Activated T-cell treated with anti-CD3 and anti-CD28 coated beads, Interleukin-2, amount 50 U/mL, for 4 hours (primary cell): ENCODE measurements around the gene COL25A1. TPM values are rescaled to one million over a fixed set of nuclear protein-coding genes. Genes with fewer than 3 reads are reported as not detected.
"Not testable (repeated sequence)": the region's sequence is repeated elsewhere in the genome, so short reads cannot be mapped to it uniquely, and the experiment has no call there.

Experiments used
- ATAC-seq, 2 donors: fragments of 200-7000 bp; cut with Tn5 transposase; one replicate each; pipeline ENCODE4 v1.10.0; 2021
- DNase-seq: peaks from one replicate; pipeline ENCODE4 v3.0.0-alpha.2; 2020
- H3K27me3 Mint-ChIP-seq: one replicate; pipeline ENCODE4 v1.8.0; 2021; ENCODE audit warnings: low read depth, mixed read lengths
- H3K36me3 Mint-ChIP-seq: one replicate; pipeline ENCODE4 v1.8.0; 2022; ENCODE audit warnings: mixed read lengths; ENCODE audit not compliant: insufficient read depth
- H3K4me1 Mint-ChIP-seq: one replicate; pipeline ENCODE4 v1.8.0; 2021; ENCODE audit warnings: low read depth, mixed read lengths
- H3K4me3 Mint-ChIP-seq: one replicate; pipeline ENCODE4 v1.8.0; 2021; ENCODE audit warnings: mild to moderate bottlenecking, moderate library complexity, mixed read lengths
- H3K9me3 Mint-ChIP-seq: one replicate; pipeline ENCODE4 v1.8.0; 2021; ENCODE audit warnings: mixed read lengths
- total RNA-seq, 3 donors: library from RNA; stranded (reverse); gene quantifications; one replicate each; pipeline ENCODE4 v1.2.1, GENCODE V29; 2021

The COL25A1 gene
- total RNA-seq, 3 donors from 2014 or later = 0.05 TPM; not detected in 2

- Mint-ChIP-seq H3K36me3 (no peaks in the 10 kb centered on the region), H3K4me1 (no peaks in the 10 kb centered on the region), H3K9me3 (no peaks in the 10 kb centered on the region), H3K4me3 (no peak overlapping the region), H3K27me3 (peaks cover 3% of the 10 kb centered on the region)
- DNase-seq = no peak
- no peak for ATAC-seq
Observed at GRCh38 chr4:108885211-108885610, 417.2 kb downstream of the COL25A1 start.

DNA sequence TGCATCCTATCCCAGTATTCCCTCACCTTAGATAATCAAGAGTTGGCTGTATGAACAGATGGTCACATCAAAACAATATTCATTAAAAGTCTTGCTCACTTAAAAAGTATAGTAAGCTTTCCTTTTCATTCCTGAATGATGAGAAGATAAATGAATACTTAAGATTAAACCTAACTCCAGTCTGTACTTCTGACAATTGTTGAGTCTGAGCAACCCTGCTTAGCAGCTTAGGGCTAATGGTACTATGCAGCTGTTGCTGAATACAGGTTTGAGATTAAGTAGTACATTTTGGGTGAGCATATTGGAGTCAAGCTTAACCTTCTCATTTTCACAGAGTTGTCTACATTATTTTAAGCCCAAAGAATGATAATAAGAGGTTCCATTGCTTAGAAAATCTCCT lies 417.9 kb downstream of the COL25A1 start:
- Mint-ChIP-seq H3K9me3 (no peaks in the 10 kb centered on the region), H3K4me3 (no peak overlapping the region), H3K4me1 (no peaks in the 10 kb centered on the region), H3K27me3 (peaks cover 3% of the 10 kb centered on the region), H3K36me3 (no peaks in the 10 kb centered on the region)
- DNase-seq (no peak), ATAC-seq (no peak)

GRCh38 chr4:108881986-108882385 lies 420.5 kb downstream of the COL25A1 start:
- H3K36me3 Mint-ChIP-seq = no peaks in the 10 kb centered on the region
- no peaks in the 10 kb centered on the region for H3K9me3 Mint-ChIP-seq
- H3K4me1 Mint-ChIP-seq = no peaks in the 10 kb centered on the region
- DNase-seq (no peak), ATAC-seq (no peak)
- peaks cover 1% of the 10 kb centered on the region for H3K27me3 Mint-ChIP-seq
- H3K4me3 Mint-ChIP-seq = no peak overlapping the region

DNA sequence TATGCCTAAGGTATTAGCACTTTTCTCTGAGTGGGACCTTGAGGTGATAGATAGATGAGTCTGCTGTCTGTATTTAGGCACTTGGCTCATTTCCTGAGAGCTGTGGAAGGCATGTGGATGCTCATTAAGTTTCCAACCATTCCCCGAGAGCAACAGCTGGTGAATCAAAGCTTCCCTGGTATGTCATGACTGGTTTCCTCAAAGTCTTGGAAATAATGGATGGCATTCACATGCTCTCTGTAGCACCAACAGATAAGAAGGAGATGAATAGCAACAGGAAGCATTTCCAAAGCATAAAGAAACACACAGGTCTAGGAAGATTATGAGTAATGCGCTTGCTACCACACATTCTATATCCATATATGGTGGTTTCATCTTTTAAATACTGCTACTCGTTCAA lies 421.3 kb downstream of the COL25A1 start:
- Mint-ChIP-seq H3K36me3 (no peaks in the 10 kb centered on the region), H3K9me3 (no peaks in the 10 kb centered on the region), H3K4me3 (no peak overlapping the region), H3K4me1 (no peaks in the 10 kb centered on the region), H3K27me3 (no peaks in the 10 kb centered on the region)
- DNase-seq (no peak), ATAC-seq (no peak)

DNA sequence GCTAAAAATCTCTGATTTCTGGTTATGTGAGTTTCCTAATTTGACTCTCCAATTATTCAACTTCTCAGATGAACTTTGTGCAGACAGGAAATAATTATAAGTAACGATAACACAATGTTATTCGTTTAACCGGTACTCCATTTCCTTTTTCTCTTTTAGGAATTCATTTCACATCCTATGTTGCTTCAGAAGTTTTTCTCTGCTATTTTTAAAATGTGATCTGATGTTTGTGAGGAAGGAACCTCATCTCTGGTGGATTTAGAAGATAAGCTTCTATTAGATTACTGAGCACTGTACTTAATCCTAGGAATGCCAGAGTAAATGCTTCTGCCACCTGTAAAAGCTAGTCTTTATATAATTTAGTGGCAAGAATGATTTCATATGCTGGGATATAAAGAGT lies 423.7 kb downstream of the COL25A1 start:
- no peak for ATAC-seq
- no peaks in the 10 kb centered on the region for H3K27me3 Mint-ChIP-seq
- DNase-seq = no peak
- no peaks in the 10 kb centered on the region for H3K4me1 Mint-ChIP-seq
- no peaks in the 10 kb centered on the region for H3K36me3 Mint-ChIP-seq
- H3K4me3 Mint-ChIP-seq = no peak overlapping the region
- no peaks in the 10 kb centered on the region for H3K9me3 Mint-ChIP-seq

- no peaks in the 10 kb centered on the region for H3K36me3 Mint-ChIP-seq
- H3K27me3 Mint-ChIP-seq = no peaks in the 10 kb centered on the region
- DNase-seq = no peak
- H3K4me1 Mint-ChIP-seq = no peaks in the 10 kb centered on the region
- no peak overlapping the region for H3K4me3 Mint-ChIP-seq
- no peaks in the 10 kb centered on the region for H3K9me3 Mint-ChIP-seq
- no peak for ATAC-seq
Observed at GRCh38 chr4:108877821-108878220, 424.6 kb downstream of the COL25A1 start.

GRCh38 chr4:108874806-108875205 lies 427.7 kb downstream of the COL25A1 start:
- Mint-ChIP-seq H3K9me3 (no peaks in the 10 kb centered on the region), H3K4me3 (no peak overlapping the region), H3K36me3 (no peaks in the 10 kb centered on the region), H3K27me3 (no peaks in the 10 kb centered on the region), H3K4me1 (no peaks in the 10 kb centered on the region)
- ATAC-seq = no peak
- DNase-seq = no peak

- not testable (repeated sequence) for H3K27me3 Mint-ChIP-seq, H3K4me3 Mint-ChIP-seq, H3K9me3 Mint-ChIP-seq, ATAC-seq, H3K36me3 Mint-ChIP-seq, H3K4me1 Mint-ChIP-seq, DNase-seq
Observed at GRCh38 chr4:108869970-108870369, 432.5 kb downstream of the COL25A1 start.

GRCh38 chr4:108868606-108869227 lies 433.7 kb downstream of the COL25A1 start:
- DNase-seq = no peak
- Mint-ChIP-seq H3K4me1 (no peaks in the 10 kb centered on the region), H3K36me3 (no peaks in the 10 kb centered on the region), H3K27me3 (peaks cover 5% of the 10 kb centered on the region), H3K9me3 (no peaks in the 10 kb centered on the region), H3K4me3 (no peak overlapping the region)
- ATAC-seq = no peak

GRCh38 chr4:108867476-108867875 lies 435.0 kb downstream of the COL25A1 start:
- ATAC-seq = no peak
- no peak overlapping the region for H3K4me3 Mint-ChIP-seq
- H3K4me1 Mint-ChIP-seq = no peaks in the 10 kb centered on the region
- peaks cover 5% of the 10 kb centered on the region for H3K27me3 Mint-ChIP-seq
- DNase-seq = no peak
- no peaks in the 10 kb centered on the region for H3K9me3 Mint-ChIP-seq
- H3K36me3 Mint-ChIP-seq = no peaks in the 10 kb centered on the region

- Mint-ChIP-seq H3K4me1 (no peaks in the 10 kb centered on the region), H3K36me3 (no peaks in the 10 kb centered on the region), H3K9me3 (no peaks in the 10 kb centered on the region), H3K4me3 (no peak overlapping the region), H3K27me3 (no peaks in the 10 kb centered on the region)
- DNase-seq = no peak
- no peak for ATAC-seq
Observed at GRCh38 chr4:108861334-108861733, 441.1 kb downstream of the COL25A1 start.

- Mint-ChIP-seq H3K27me3 (no peaks in the 10 kb centered on the region), H3K4me1 (peaks cover 15% of the 10 kb centered on the region), H3K4me3 (no peak overlapping the region), H3K9me3 (no peaks in the 10 kb centered on the region), H3K36me3 (no peaks in the 10 kb centered on the region)
- no peak for ATAC-seq
- no peak for DNase-seq
Observed at GRCh38 chr4:108854786-108855185, 447.7 kb downstream of the COL25A1 start.

DNA sequence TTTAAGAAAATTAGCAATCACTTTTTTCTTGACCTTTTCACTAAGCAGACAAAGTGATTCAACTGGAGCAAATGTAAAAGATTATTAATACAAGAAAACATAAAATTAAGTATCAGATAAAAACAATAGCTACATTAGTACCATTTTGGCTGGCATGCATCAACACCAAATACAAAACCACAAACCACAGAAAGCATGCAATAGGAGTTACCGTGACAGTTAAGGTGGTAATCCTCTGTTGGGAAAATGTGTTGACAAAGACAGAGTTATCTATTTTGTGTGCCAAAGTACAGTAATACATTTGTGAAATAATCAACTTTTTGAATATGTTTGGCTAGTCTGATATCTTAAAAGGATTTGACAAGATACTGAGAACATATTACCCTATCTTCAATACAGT lies 449.8 kb downstream of the COL25A1 start:
- no peak for ATAC-seq

GRCh38 chr4:108851366-108851765 lies 451.1 kb downstream of the COL25A1 start:
- Mint-ChIP-seq H3K9me3 (no peaks in the 10 kb centered on the region), H3K27me3 (no peaks in the 10 kb centered on the region), H3K4me1 (peaks cover 19% of the 10 kb centered on the region), H3K4me3 (no peak overlapping the region), H3K36me3 (no peaks in the 10 kb centered on the region)
- ATAC-seq = no peak
- DNase-seq = no peak

More for the DNA sequence above, 449.8 kb downstream of the COL25A1 start:
- no peaks in the 10 kb centered on the region for H3K36me3 Mint-ChIP-seq
- H3K9me3 Mint-ChIP-seq = no peaks in the 10 kb centered on the region
- no peak for DNase-seq
- H3K4me1 Mint-ChIP-seq = peaks cover 19% of the 10 kb centered on the region
- no peaks in the 10 kb centered on the region for H3K27me3 Mint-ChIP-seq
- no peak overlapping the region for H3K4me3 Mint-ChIP-seq

DNA sequence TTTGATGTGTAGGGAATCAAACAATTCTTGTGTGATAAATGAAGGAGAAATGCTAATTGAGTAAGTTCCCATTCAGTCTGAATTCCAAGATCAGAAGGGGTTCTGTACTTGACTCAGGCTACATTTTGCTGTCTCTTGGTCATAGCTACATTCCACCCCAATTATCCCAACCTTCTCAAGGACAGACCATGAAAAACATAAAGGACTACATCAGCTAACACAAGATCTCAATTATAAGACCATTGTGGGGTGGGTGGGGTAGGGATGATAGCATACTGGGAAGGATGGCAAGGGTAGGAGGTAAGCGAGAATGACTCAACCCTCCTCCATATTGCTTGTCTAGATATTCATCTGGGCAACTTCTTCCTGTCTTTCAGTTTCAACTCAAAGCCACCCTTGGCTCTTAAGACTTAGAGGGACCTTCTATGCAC lies 452.2 kb downstream of the COL25A1 start:
- no peak overlapping the region for H3K4me3 Mint-ChIP-seq
- no peaks in the 10 kb centered on the region for H3K9me3 Mint-ChIP-seq
- H3K36me3 Mint-ChIP-seq = no peaks in the 10 kb centered on the region
- no peak for DNase-seq
- peak; percentile 62 to 77 for ATAC-seq
- H3K27me3 Mint-ChIP-seq = no peaks in the 10 kb centered on the region
- H3K4me1 Mint-ChIP-seq = peaks cover 19% of the 10 kb centered on the region
